ENCODE data around the gene RBM47.

The RBM47 gene

DNA sequence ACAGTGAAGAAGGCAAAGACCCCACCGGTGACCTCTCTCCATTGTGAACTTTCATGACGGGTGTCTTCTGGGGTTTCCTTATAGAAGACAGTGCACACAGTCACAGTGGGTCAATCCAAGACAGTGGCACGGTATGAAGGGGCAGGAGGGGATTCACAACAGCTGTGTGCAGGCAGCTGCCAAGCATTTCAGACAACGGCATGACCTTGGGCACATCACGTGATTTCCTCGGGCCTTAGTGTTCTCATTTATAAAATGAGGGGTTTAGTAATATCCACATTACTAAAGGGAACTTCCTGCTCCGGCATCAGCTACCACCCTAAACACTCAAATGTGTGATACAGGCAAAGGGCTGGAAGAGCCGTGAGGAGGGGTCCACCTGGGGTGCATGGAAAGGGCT lies 42.9 kb downstream of the RBM47 start:
- no peak for DNase-seq

GRCh38 chr4:40586034-40586433 lies 43.6 kb downstream of the RBM47 start:
- DNase-seq, result no peak

- DNase-seq, result no peak
These were observed 44.4 kb downstream of the RBM47 start for GRCh38 chr4:40585201-40585799.

DNA sequence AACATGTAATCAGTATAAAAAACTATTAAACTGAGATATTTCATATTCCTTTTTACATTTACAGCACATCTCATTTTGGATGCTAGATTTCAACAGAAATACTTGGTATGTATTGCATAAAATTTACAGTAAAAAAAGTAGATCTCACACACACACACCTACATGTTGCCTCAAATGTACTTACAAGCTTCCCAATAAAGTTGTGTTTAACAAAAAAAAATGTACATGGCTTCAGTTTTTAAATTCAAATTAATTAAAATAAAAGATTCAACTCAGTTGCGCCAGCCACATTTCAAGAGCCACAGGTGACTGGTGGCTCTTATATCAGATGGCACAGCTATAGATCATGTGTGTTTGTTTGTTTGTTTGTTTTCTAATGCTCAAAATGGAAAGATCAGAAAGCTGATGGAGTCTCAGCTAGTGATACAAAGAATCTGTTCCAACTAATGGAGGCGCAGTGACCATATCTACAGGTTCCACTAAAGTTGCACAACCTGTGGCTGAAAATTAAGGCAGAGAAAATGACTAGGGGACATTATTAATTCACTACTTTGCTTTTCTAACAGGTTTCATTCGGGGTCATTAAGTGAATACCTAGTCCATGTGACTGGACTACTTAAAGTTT lies 45.0 kb downstream of the RBM47 start:
- DNase-seq, result no peak

GRCh38 chr4:40583850-40584439 lies 45.7 kb downstream of the RBM47 start:
- DNase-seq, result no peak

- DNase-seq, result no peak
These were observed 47.3 kb downstream of the RBM47 start for GRCh38 chr4:40582413-40582812.

DNA sequence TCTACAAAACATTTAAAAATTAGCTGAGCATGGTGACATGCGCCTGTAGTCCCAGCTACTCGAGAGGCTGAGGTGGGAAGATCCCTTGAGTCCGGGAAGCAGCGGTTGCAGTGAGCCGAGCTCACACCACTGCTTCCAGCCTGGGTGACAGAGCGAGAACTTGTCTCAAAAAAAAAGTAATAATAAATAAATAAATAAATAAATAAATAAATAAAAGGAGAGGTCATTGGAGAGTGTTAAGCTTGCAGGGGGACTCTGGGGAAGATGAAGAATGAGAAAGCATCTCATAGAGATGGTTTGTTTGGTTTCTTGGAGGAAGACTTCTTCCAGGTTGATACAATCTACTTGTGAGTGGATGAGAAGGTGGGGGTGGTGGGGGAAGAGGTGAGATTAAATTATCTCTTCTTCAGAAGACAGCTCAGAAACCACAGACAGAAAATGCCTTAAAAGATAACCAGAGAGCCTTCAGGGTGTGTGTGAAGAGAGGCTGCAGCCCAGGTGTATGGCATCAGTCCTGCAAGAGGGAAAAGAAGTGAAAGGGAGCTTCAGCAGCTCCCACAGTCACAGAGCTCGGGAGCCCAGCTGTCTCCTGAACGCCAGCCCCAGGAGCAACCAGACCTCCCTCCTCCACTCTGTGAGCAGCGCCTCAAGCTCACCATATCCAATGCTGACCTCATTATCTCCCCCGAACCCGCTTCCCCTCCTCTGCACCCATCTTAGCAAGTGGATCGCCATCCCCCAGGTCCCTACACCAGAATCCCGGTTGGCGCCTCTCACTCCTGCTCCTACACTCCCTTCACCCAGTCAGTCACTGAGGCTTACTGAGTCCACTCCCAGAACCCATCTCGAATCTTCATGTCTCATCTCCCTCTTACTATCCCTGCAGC lies 48.2 kb downstream of the RBM47 start:
- DNase-seq, result no peak

- DNase-seq, result peak; percentile 61
These were observed 49.7 kb downstream of the RBM47 start for GRCh38 chr4:40579983-40580382.

GRCh38 chr4:40577588-40578253 lies 51.9 kb downstream of the RBM47 start:
- no peak for DNase-seq

- DNase-seq, result peak; percentile 33
These were observed 52.8 kb downstream of the RBM47 start for GRCh38 chr4:40576651-40577480.

DNA sequence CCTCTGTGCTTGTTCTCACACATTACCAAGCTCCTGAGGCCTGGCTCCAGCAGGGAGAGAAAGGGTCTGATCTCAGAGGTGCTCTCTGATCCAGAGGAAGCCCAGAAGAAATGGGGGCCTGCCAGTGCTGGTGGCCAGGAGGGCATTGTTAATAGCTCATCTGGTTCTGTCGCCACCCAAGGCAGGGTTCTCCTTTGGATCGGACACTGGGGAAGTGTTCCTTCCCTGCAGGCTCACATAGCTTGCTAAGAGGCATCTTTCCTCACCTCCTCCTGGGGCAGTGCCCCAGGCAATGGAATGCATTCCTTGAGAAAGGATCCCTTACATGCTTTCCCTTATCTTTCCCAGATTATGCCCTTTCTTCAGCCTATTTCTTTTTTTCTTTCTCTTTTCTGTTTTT lies 53.8 kb downstream of the RBM47 start:
- DNase-seq, result no peak

GRCh38 chr4:40573593-40574311 lies 55.9 kb downstream of the RBM47 start:
- no peak for DNase-seq

DNA sequence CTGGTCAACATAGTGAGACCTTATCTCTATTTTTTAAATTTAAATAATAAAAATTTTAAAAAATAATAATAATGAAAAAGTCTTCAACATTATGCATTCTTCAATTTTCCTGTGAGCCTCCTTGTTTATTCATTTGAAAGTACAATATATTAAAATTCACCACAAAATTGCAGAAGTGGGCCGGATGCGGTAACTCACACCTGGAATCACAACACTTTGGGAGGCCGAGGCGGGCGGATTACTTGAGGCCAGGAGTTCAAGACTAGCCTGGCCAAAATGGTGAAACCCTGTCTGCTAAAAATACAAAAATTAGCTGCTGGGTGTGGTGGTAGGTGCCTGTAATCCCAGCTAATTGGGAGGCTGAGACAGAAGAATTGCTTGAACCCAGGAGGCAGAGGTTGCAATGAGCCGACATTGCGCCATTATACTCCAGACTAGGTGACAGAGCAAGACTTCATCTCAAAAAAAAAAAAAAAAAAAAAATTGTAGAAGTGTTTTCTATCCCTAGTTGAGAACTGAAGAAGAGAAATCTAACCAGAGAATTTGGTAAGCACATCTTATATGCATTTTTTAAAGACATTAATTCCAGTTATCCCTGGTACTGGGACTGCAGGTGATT lies 56.9 kb downstream of the RBM47 start:
- DNase-seq, result no peak

DNA sequence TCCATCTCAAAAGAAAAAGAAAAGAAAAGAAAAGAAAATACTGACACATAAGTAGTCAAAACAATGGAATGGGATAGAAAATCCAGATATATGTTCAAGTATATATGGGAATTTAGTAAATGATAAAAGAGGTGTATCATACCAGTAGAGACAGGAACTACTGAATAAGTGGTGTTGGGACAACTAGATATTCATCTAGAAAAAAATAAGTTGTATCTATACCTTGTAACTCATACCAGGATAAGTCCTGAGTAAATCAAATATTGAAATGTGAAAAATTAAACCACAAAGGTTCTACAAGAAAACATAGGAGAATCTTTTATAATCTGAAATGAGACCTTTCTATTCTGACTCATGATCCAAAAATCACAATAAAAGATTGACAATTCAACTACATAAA lies 58.5 kb downstream of the RBM47 start:
- no peak for DNase-seq

- no peak for DNase-seq
These were observed 59.2 kb downstream of the RBM47 start for GRCh38 chr4:40570348-40571077.

- no peak for DNase-seq
These were observed 64.7 kb downstream of the RBM47 start for GRCh38 chr4:40564815-40565483.

GRCh38 chr4:40564004-40564403 lies 65.7 kb downstream of the RBM47 start:
- no peak for DNase-seq

- DNase-seq, result no peak
These were observed 66.3 kb downstream of the RBM47 start for GRCh38 chr4:40563401-40563800.

DNA sequence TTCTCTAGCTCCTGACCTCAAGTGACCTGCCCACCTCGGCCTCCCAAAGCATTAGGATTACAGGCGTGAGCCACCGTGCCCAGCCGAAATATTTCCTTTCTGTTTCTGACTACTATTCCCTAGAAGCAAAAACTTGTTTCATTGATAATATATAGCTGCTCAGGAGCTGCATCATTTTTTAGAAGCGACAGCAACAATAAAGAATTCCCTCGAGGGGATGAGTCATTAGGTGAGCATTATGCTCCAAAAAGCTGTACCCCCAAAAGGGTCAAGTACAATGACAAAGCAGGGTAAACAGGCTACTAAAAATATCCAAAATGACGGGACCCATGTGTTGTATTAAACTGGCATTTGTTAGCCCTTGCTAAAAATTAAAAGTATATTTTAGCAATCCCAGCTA lies 67.0 kb downstream of the RBM47 start:
- peak; percentile 19 for DNase-seq
